RWPE2 (cell line): ENCODE data around the gene LCE2A.
"Not testable (repeated sequence)": the region's sequence is repeated elsewhere in the genome, so short reads cannot be mapped to it uniquely, and the experiment has no call there.

ENCODE experiments used
- ATAC-seq: fragments of 200-7000 bp; cut with Tn5 transposase; 3 replicates; pipeline ENCODE4 v1.9.1; 2021; ENCODE audit warnings: low read depth
- DNase-seq: peaks from one replicate; pipeline ENCODE4 v3.0.0-alpha.2; 2020; ENCODE audit warnings: low spot score
- H3K27ac ChIP-seq: fragments of 450-650 bp; 2 replicates; pipeline ENCODE4 v1.5.1; 2017; ENCODE audit warnings: mild to moderate bottlenecking; ENCODE audit not compliant: poor library complexity, severe bottlenecking
- H3K27me3 ChIP-seq: fragments of 250-450 bp; sonication (Bioruptor Pico); 2 replicates; pipeline ENCODE4 v1.5.1; 2021; ENCODE audit warnings: mild to moderate bottlenecking, moderate library complexity; ENCODE audit not compliant: insufficient read depth, poor library complexity, severe bottlenecking
- H3K36me3 ChIP-seq: fragments of 250-450 bp; sonication (Bioruptor Pico); 2 replicates; pipeline ENCODE4 v1.5.1; 2020; ENCODE audit warnings: low read depth, mild to moderate bottlenecking, moderate library complexity
- H3K4me1 ChIP-seq: fragments of 250-450 bp; sonication (Bioruptor Pico); 2 replicates; pipeline ENCODE4 v1.5.1; 2021; ENCODE audit warnings: mild to moderate bottlenecking, moderate library complexity; ENCODE audit not compliant: insufficient read depth, poor library complexity, severe bottlenecking
- H3K4me3 ChIP-seq: fragments of 250-450 bp; sonication (Bioruptor Pico); 2 replicates; pipeline ENCODE4 v1.5.1; 2021; ENCODE audit warnings: mild to moderate bottlenecking, moderate library complexity; ENCODE audit not compliant: severe bottlenecking
- H3K9me3 ChIP-seq: fragments of 250-450 bp; sonication (Bioruptor Pico); 2 replicates; pipeline ENCODE4 v1.5.1; 2021; ENCODE audit warnings: mild to moderate bottlenecking, moderate library complexity; ENCODE audit not compliant: severe bottlenecking
- CTCF ChIP-seq: fragments of 450-650 bp; IDR thresholded peaks from one replicate; pipeline ENCODE4 v1.5.1; 2017; ENCODE audit warnings: mild to moderate bottlenecking, moderate library complexity; ENCODE audit not compliant: poor library complexity, severe bottlenecking

LCE2A gene

GRCh38 chr1:152663098-152663497 lies 35.0 kb upstream of the LCE2A start, which contains the start of gene LCE2D:
Gene LCE2D (plus strand): TSS chr1:152663380. CDS start chr1:152664106, 726 bp downstream.
- no peak for TF ChIP-seq CTCF
- Histone ChIP-seq H3K9me3 (no peaks in the 10 kb centered on the region), H3K4me3 (no peak within 1 kb of the TSS), H3K4me1 (no peaks in the 10 kb centered on the region), H3K27ac (no peak within 1 kb of the TSS), H3K36me3 (no peaks in the 10 kb centered on the region), H3K27me3 (no peaks in the 10 kb centered on the region)
- ATAC-seq (no peak), DNase-seq (no peak)

GRCh38 chr1:152666171-152666570 lies 32.0 kb upstream of the LCE2A start:
- H3K27me3 ChIP-seq, ATAC-seq, H3K9me3 ChIP-seq, H3K36me3 ChIP-seq, DNase-seq, H3K4me3 ChIP-seq, H3K4me1 ChIP-seq, H3K27ac ChIP-seq: not testable (repeated sequence)

- H3K36me3 ChIP-seq, result no peaks in the 10 kb centered on the region
- TF ChIP-seq CTCF, result no peak
- H3K4me3 ChIP-seq, result no peak overlapping the region
- H3K4me1 ChIP-seq, result no peaks in the 10 kb centered on the region
- DNase-seq (no peak), ATAC-seq (no peak)
- H3K9me3 ChIP-seq, result no peaks in the 10 kb centered on the region
- H3K27ac ChIP-seq, result no peak overlapping the region
- H3K27me3 ChIP-seq, result no peaks in the 10 kb centered on the region
Measured at GRCh38 chr1:152667648-152668047, 30.5 kb upstream of the LCE2A start.

GRCh38 chr1:152673016-152673415 lies 25.1 kb upstream of the LCE2A start:
- H3K4me1 ChIP-seq, result no peaks in the 10 kb centered on the region
- no peak; the same call in 2 of the 3 replicates for ATAC-seq
- no peak for TF ChIP-seq CTCF
- no peak overlapping the region for H3K4me3 ChIP-seq
- no peaks in the 10 kb centered on the region for H3K27me3 ChIP-seq
- H3K36me3 ChIP-seq, result no peaks in the 10 kb centered on the region
- H3K9me3 ChIP-seq, result no peaks in the 10 kb centered on the region
- DNase-seq, result no peak
- H3K27ac ChIP-seq, result no peak overlapping the region

GRCh38 chr1:152674983-152675382 lies 23.2 kb upstream of the LCE2A start, which contains the start of gene LCE2C:
Gene LCE2C (plus strand): TSS chr1:152675279. CDS start chr1:152676016, 737 bp downstream.
- H3K4me1 ChIP-seq, H3K4me3 ChIP-seq, DNase-seq, H3K9me3 ChIP-seq, ATAC-seq, H3K27me3 ChIP-seq, H3K27ac ChIP-seq, H3K36me3 ChIP-seq: not testable (repeated sequence)

- Histone ChIP-seq H3K4me3 (no peak overlapping the region), H3K36me3 (no peaks in the 10 kb centered on the region), H3K4me1 (no peaks in the 10 kb centered on the region), H3K9me3 (no peaks in the 10 kb centered on the region), H3K27ac (no peak overlapping the region), H3K27me3 (peaks cover 5% of the 10 kb centered on the region)
- no peak for DNase-seq
- TF ChIP-seq CTCF, result no peak
- no peak for ATAC-seq
Measured at GRCh38 chr1:152679459-152679858, 18.7 kb upstream of the LCE2A start.
